Astrocyte (in vitro differentiated cells and primary cell): ENCODE data around the gene BIRC6. TPM values are rescaled to one million over a fixed set of nuclear protein-coding genes. Genes with fewer than 3 reads are reported as not detected.

Experiments
- DNase-seq: peaks from one replicate; pipeline ENCODE4 v3.0.0-alpha.2; 2010; ENCODE audit warnings: low read depth
- FAIRE-seq: peaks from 2 replicates; lab custom pipeline; 2011; peaks lifted over from hg19 to GRCh38; lab: Jason Lieb, UNC
- H2AFZ ChIP-seq: 2 replicates; pipeline ENCODE4 v1.6.0; 2012; ENCODE audit warnings: low read depth, low read length, inconsistent platforms
- H3K27ac ChIP-seq: 2 replicates; pipeline ENCODE4 v1.5.1; 2011; ENCODE audit warnings: low read depth, low read length, inconsistent platforms
- H3K27me3 ChIP-seq: 2 replicates; pipeline ENCODE4 v1.6.0; 2011; ENCODE audit warnings: low read length, inconsistent platforms; ENCODE audit not compliant: insufficient read depth
- H3K36me3 ChIP-seq: 2 replicates; pipeline ENCODE4 v1.5.1; 2011; ENCODE audit warnings: low read length, inconsistent platforms; ENCODE audit not compliant: insufficient read depth
- H3K4me1 ChIP-seq: 2 replicates; pipeline ENCODE4 v1.5.1; 2011; ENCODE audit warnings: low read length, inconsistent platforms; ENCODE audit not compliant: insufficient read depth
- H3K4me2 ChIP-seq: 2 replicates; pipeline ENCODE4 v1.6.0; 2012; ENCODE audit warnings: low read length, inconsistent platforms
- H3K4me3 ChIP-seq: 2 replicates; pipeline ENCODE4 v1.5.1; 2011; ENCODE audit warnings: low read depth, mild to moderate bottlenecking, low read length, inconsistent platforms; ENCODE audit not compliant: insufficient read depth
- H3K79me2 ChIP-seq: 2 replicates; pipeline ENCODE4 v1.6.0; 2012; ENCODE audit warnings: mild to moderate bottlenecking, low read length, inconsistent platforms; ENCODE audit not compliant: insufficient read depth
- H3K9ac ChIP-seq: 2 replicates; pipeline ENCODE4 v1.6.0; 2012; ENCODE audit warnings: mild to moderate bottlenecking, low read length, inconsistent platforms
- H3K9me3 ChIP-seq: 2 replicates; pipeline ENCODE4 v1.5.1; 2012; ENCODE audit warnings: low read depth, mild to moderate bottlenecking, low read length, inconsistent platforms; ENCODE audit not compliant: insufficient read depth
- H4K20me1 ChIP-seq: 2 replicates; pipeline ENCODE4 v1.6.0; 2012; ENCODE audit warnings: low read length, inconsistent platforms; ENCODE audit not compliant: insufficient read depth
- H3K27ac Mint-ChIP-seq: one replicate; pipeline ENCODE4 v1.8.0; 2021; ENCODE audit warnings: mild to moderate bottlenecking, mixed read lengths; ENCODE audit not compliant: unreplicated experiment
- H3K27me3 Mint-ChIP-seq: one replicate; pipeline ENCODE4 v1.8.0; 2021; ENCODE audit warnings: low read depth, mixed read lengths; ENCODE audit not compliant: unreplicated experiment
- H3K36me3 Mint-ChIP-seq: one replicate; pipeline ENCODE4 v1.8.0; 2021; ENCODE audit warnings: low read depth, mixed read lengths; ENCODE audit not compliant: unreplicated experiment
- H3K4me1 Mint-ChIP-seq: one replicate; pipeline ENCODE4 v1.8.0; 2021; ENCODE audit warnings: low read depth, mixed read lengths; ENCODE audit not compliant: unreplicated experiment
- H3K4me3 Mint-ChIP-seq: one replicate; pipeline ENCODE4 v1.8.0; 2021; ENCODE audit warnings: mild to moderate bottlenecking, moderate library complexity, mixed read lengths; ENCODE audit not compliant: unreplicated experiment
- H3K9me3 Mint-ChIP-seq: one replicate; pipeline ENCODE4 v1.8.0; 2021; ENCODE audit warnings: mild to moderate bottlenecking, mixed read lengths; ENCODE audit not compliant: unreplicated experiment
- EZH2 ChIP-seq: IDR thresholded peaks from 2 replicates; pipeline ENCODE4 v1.6.1; 2012; ENCODE audit warnings: mild to moderate bottlenecking, low read length, inconsistent platforms; ENCODE audit not compliant: insufficient read depth
- total RNA-seq: library from RNA; stranded (reverse); gene quantifications from 2 replicates; pipeline ENCODE4 v1.2.1, GENCODE V29; 2021
- TF ChIP-seq, protein P1 (sequence below): IDR thresholded peaks from 2 replicates; pipeline ENCODE4 v1.5.1; 2011; ENCODE audit warnings: low read depth, mild to moderate bottlenecking, inconsistent platforms, low read length, moderate library complexity; ENCODE audit not compliant: insufficient read depth

Gene BIRC6
- total RNA-seq, 1 donor from 2014 or later, result 86.1 TPM

DNA sequence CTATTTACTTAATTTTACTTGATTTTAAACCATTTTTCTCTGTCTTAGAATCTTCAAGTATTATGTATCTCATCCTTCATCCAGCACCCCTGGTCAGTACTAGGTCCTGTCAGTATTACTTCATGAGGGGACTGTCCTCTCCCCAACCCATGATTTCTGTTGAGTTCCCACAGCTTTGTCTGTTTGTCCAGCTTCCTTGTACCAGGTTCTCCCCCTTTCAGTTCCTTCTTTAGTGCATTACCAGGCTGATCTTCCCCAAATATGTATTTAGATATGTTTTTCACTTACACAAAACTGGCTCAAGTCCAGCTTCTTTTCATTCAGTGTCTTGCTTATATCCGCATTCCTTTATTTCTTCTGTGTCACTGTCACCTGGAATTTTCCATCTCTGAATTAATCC is 257.3 kb downstream of the BIRC6 start:
- Histone ChIP-seq H3K9ac (no peak overlapping the region), H4K20me1 (no peaks in the 10 kb centered on the region), H3K27ac (no peak overlapping the region), H2AFZ (no peak overlapping the region), H3K79me2 (no peaks in the 10 kb centered on the region), H3K27me3 (no peaks in the 10 kb centered on the region), H3K9me3 (no peaks in the 10 kb centered on the region), H3K4me2 (no peak overlapping the region), H3K4me1 (no peaks in the 10 kb centered on the region), H3K36me3 (peaks cover 41% of the 10 kb centered on the region), H3K4me3 (no peak overlapping the region)
- no peak overlapping the region for H3K27ac Mint-ChIP-seq
- TF ChIP-seq EZH2, result no peak
- TF ChIP-seq, protein P1, sequence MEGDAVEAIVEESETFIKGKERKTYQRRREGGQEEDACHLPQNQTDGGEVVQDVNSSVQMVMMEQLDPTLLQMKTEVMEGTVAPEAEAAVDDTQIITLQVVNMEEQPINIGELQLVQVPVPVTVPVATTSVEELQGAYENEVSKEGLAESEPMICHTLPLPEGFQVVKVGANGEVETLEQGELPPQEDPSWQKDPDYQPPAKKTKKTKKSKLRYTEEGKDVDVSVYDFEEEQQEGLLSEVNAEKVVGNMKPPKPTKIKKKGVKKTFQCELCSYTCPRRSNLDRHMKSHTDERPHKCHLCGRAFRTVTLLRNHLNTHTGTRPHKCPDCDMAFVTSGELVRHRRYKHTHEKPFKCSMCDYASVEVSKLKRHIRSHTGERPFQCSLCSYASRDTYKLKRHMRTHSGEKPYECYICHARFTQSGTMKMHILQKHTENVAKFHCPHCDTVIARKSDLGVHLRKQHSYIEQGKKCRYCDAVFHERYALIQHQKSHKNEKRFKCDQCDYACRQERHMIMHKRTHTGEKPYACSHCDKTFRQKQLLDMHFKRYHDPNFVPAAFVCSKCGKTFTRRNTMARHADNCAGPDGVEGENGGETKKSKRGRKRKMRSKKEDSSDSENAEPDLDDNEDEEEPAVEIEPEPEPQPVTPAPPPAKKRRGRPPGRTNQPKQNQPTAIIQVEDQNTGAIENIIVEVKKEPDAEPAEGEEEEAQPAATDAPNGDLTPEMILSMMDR, result no peak
- no peak overlapping the region for H3K4me3 Mint-ChIP-seq
- H3K9me3 Mint-ChIP-seq, result no peaks in the 10 kb centered on the region
- DNase-seq (no peak), FAIRE-seq (no peak)
- no peaks in the 10 kb centered on the region for H3K27me3 Mint-ChIP-seq
- H3K36me3 Mint-ChIP-seq, result peaks cover 10% of the 10 kb centered on the region
- no peaks in the 10 kb centered on the region for H3K4me1 Mint-ChIP-seq

DNA sequence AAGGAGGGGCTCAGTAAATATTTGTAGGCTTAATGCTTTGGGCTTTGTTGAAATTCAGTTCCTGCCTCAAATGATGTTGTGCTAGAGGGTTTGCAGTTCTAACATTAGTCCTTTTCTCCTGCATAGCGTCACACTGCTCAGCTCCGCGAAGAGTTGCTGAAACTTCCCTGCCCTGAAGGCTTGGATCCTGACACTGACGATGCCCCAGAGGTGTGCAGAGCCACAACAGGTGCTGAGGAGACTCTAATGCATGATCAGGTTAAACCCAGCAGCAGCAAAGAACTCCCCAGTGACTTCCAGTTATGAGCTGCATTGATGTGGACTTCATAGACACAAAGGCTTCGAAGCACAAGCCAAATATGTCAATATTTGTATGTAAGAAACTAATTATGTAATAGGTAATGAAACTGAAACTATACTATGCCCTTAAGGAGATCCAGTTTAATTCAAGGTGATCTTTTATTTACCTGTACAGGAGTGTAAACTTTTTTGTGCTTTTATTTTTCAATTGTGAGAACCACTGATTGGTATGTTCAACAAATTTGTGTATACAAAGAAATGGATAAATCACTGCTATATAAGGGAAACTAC is 260.9 kb downstream of the BIRC6 start:
- no peak for TF ChIP-seq EZH2
- TF ChIP-seq, protein P1, result no peak
- H3K4me1 ChIP-seq, result no peaks in the 10 kb centered on the region
- no peak overlapping the region for H3K27ac Mint-ChIP-seq
- no peaks in the 10 kb centered on the region for H3K27me3 Mint-ChIP-seq
- no peak overlapping the region for H3K4me3 ChIP-seq
- H3K9me3 Mint-ChIP-seq, result no peaks in the 10 kb centered on the region
- H3K9ac ChIP-seq, result no peak overlapping the region
- H3K36me3 Mint-ChIP-seq, result peaks cover 17% of the 10 kb centered on the region
- no peak overlapping the region for H3K27ac ChIP-seq
- H3K4me3 Mint-ChIP-seq, result no peak overlapping the region
- FAIRE-seq (no peak), DNase-seq (no peak)
- H3K4me1 Mint-ChIP-seq, result no peaks in the 10 kb centered on the region
- H3K79me2 ChIP-seq, result no peaks in the 10 kb centered on the region
- no peaks in the 10 kb centered on the region for H3K27me3 ChIP-seq
- H3K36me3 ChIP-seq, result peaks cover 33% of the 10 kb centered on the region
- H3K9me3 ChIP-seq, result no peaks in the 10 kb centered on the region
- no peak overlapping the region for H2AFZ ChIP-seq
- no peaks in the 10 kb centered on the region for H4K20me1 ChIP-seq
- no peak overlapping the region for H3K4me2 ChIP-seq

DNA sequence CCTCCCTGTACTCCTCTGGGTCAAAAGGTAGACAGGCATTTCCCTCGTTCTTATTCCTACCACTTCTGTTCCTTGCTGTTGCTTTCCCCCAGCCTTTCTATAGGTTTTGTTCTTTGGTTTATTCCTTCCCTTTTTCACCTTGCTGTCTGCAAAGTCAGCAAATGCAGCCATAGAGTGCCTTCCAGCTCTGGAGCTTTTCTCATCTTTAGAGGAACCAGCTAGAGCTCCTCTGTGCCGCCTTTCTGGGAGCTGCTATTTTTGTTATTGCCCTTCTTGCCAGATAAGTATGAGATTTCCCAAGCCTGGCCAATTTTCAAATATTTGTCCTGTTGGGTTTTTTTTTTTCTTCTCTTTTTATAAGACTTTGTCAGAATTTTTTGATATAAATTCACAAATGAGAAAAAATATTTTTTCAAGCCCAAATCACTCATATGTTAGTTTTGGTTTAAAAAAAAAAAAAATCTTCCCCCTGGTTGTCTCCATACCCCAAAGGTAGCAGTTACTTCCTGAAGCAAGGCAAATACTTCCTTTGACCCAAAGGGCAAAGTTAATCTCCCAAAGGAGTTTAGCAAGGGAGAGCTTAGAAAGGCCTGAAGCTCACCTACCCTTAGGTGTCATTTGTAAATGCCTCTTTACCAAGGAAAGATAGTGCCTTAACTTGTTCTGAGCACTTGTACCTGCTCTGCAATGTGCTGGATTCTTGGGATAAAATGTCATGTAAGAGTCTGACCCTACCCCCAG is 265.9 kb downstream of the BIRC6 start:
- Histone ChIP-seq H3K9me3 (no peaks in the 10 kb centered on the region), H3K4me3 (no peak overlapping the region), H4K20me1 (no peaks in the 10 kb centered on the region), H3K9ac (no peak overlapping the region), H3K36me3 (peaks cover 18% of the 10 kb centered on the region), H2AFZ (no peak overlapping the region), H3K27me3 (no peaks in the 10 kb centered on the region), H3K27ac (no peak overlapping the region), H3K79me2 (no peaks in the 10 kb centered on the region), H3K4me1 (peaks cover 3% of the 10 kb centered on the region), H3K4me2 (no peak overlapping the region)
- Mint-ChIP-seq H3K4me1 (peaks cover 6% of the 10 kb centered on the region), H3K27ac (no peak overlapping the region), H3K36me3 (peaks cover 11% of the 10 kb centered on the region), H3K9me3 (no peaks in the 10 kb centered on the region), H3K27me3 (no peaks in the 10 kb centered on the region), H3K4me3 (no peak overlapping the region)
- no peak for TF ChIP-seq EZH2
- TF ChIP-seq, protein P1, result no peak
- FAIRE-seq (no peak), DNase-seq (no peak)
